Aorta (tissue), 5 donors: ENCODE results near the gene CIAPIN1. TPM values are rescaled to one million over a fixed set of nuclear protein-coding genes. Genes with fewer than 3 reads are reported as not detected.
A peak's percentile ranks its signal among the peaks of the same experiment; 100 is the strongest.

Experiments
- ATAC-seq: fragments of 200-7000 bp; cut with Tn5 transposase; one replicate; pipeline ENCODE4 v1.9.1; 2022; ENCODE audit warnings: moderate library complexity; ENCODE audit not compliant: low FRiP score
- DNase-seq, 2 donors: peaks; one replicate each; pipeline ENCODE4 v3.0.0-alpha.2; 2020
- H3K27ac ChIP-seq, 2 donors: one replicate each; pipeline ENCODE4 v1.5.1; 2013; ENCODE audit warnings: low read length in 2 of 2, mild to moderate bottlenecking in 2 of 2, moderate library complexity in 2 of 2, control low read depth in 1 of 2, inconsistent platforms in 1 of 2, low read depth in 1 of 2
- H3K27me3 ChIP-seq, 2 donors: one replicate each; pipeline ENCODE4 v1.6.1; 2013; ENCODE audit warnings: control low read depth in 1 of 2, low read length in 1 of 2, mild to moderate bottlenecking in 1 of 2, moderate library complexity in 1 of 2; ENCODE audit not compliant: insufficient read depth in 2 of 2, control insufficient read depth in 1 of 2
- H3K36me3 ChIP-seq, 2 donors: one replicate each; pipeline ENCODE4 v1.6.1; 2013; ENCODE audit warnings: control low read depth in 1 of 2, low read length in 1 of 2, mild to moderate bottlenecking in 1 of 2; ENCODE audit not compliant: insufficient read depth in 2 of 2, control insufficient read depth in 1 of 2
- H3K4me1 ChIP-seq, 2 donors: one replicate each; pipeline ENCODE4 v1.6.1; 2013; ENCODE audit warnings: low read length in 2 of 2, control low read depth in 1 of 2, mild to moderate bottlenecking in 1 of 2, moderate library complexity in 1 of 2; ENCODE audit not compliant: insufficient read depth in 2 of 2, control insufficient read depth in 1 of 2
- H3K4me3 ChIP-seq, 2 donors: one replicate each; pipeline ENCODE4 v1.5.1; 2013; ENCODE audit warnings: low read length in 2 of 2, control low read depth in 1 of 2, mild to moderate bottlenecking in 1 of 2
- H3K9me3 ChIP-seq: one replicate; pipeline ENCODE4 v1.6.1; 2013; ENCODE audit warnings: mild to moderate bottlenecking, low read length; ENCODE audit not compliant: control insufficient read depth
- WGBS, 2 donors: extraction: QIAGEN DNeasy Blood & Tissue Kit; methylation state at CpG; one replicate each; pipeline ENCODE4 v1.1.7; 2013; 5-methylcytosine and 5-hydroxymethylcytosine counted together
- intact Hi-C, 2 donors: fragments of 100-400 bp; cut with DNase I; formaldehyde crosslinking; loops; one replicate each; pipeline versions ENCODE4 v1.14.2 to v1.15.0; 2022
- polyA plus RNA-seq, 2 donors: library from polyadenylated mRNA; stranded (reverse); fragments of 200-250 nt; gene quantifications; one replicate each; pipeline ENCODE4 v1.2.3, GENCODE V29; 2013
- total RNA-seq, 2 donors: library from RNA; stranded (reverse); fragmentation: NEBNext Ultra II Directional; extraction: Animal tissue kit (Norgen Biotek cat#: 25700); gene quantifications; one replicate each; pipeline ENCODE4 v1.2.1, GENCODE V29; 2021
- donor health status: healthy with polysubstance abuse.
- donor health status: Bipolar disorder and iron deficiency.
- donor health status: DM: no; HTN: no; CAD: no.
- donor health status: DM: no; HTN: no; CAD: no.
- donor health status: DM: yes; HTN: yes; CAD: no.

Gene CIAPIN1
- total and polyA plus RNA-seq, 4 donors, result 16.3 to 27.4 (median 24.1) TPM

GRCh38 chr16:57423152-57423551, 24.0 kb downstream of the CIAPIN1 start:
- intact Hi-C loops, result loop anchor here in 1 of 2 donors (10.0 kb wide), 1 partner anchor 338 kb away; no protein-coding TSS in a partner anchor
- Histone ChIP-seq H3K4me3 (no peak overlapping the region), H3K9me3 (no peaks in the 10 kb centered on the region), H3K36me3 (no peaks in the 10 kb centered on the region), H3K27me3 (no peaks in the 10 kb centered on the region), H3K27ac (no peak overlapping the region), H3K4me1 (no peaks in the 10 kb centered on the region)
- no peak for DNase-seq
- ATAC-seq, result no peak
- 78 to 93% methylated on average over 2 of the region's 2 CpGs for WGBS, 2 donors

GRCh38 chr16:57422026-57422944, 24.9 kb downstream of the CIAPIN1 start:
- H3K36me3 ChIP-seq, result no peaks in the 10 kb centered on the region
- DNase-seq (peak; percentile 64 to 86), ATAC-seq (peak; percentile 60)
- WGBS, 2 donors, result 22 to 23% methylated on average over 10 of the region's 10 CpGs
- intact Hi-C loops, result loop anchor here in 1 of 2 donors (10.0 kb wide), 1 partner anchor 337 kb away; no protein-coding TSS in a partner anchor
- no peaks in the 10 kb centered on the region for H3K4me1 ChIP-seq
- no peaks in the 10 kb centered on the region for H3K27me3 ChIP-seq
- H3K9me3 ChIP-seq, result no peaks in the 10 kb centered on the region
- H3K4me3 ChIP-seq, result no peak overlapping the region
- no peak overlapping the region for H3K27ac ChIP-seq

GRCh38 chr16:57419506-57419905, 27.7 kb downstream of the CIAPIN1 start:
- no peaks in the 10 kb centered on the region for H3K27me3 ChIP-seq
- ATAC-seq (no peak), DNase-seq (no peak)
- no peaks in the 10 kb centered on the region for H3K4me1 ChIP-seq
- H3K4me3 ChIP-seq, result no peak overlapping the region
- H3K36me3 ChIP-seq, result no peaks in the 10 kb centered on the region
- H3K27ac ChIP-seq, result no peak overlapping the region
- intact Hi-C loops, result loop anchor here (1.0 to 10.0 kb wide), 3 partner anchors 47 to 335 kb away; partner anchors contain the start of gene CX3CL1 (in 1 of the 2)
- WGBS, 2 donors, result 22 to 30% methylated on average over 6 of the region's 6 CpGs
- H3K9me3 ChIP-seq, result no peaks in the 10 kb centered on the region

- 82 to 84% methylated on average over 16 of the region's 16 CpGs for WGBS, 2 donors
- no peak for ATAC-seq
- no peak overlapping the region for H3K4me3 ChIP-seq
Measured at GRCh38 chr16:57416084-57416483, 31.1 kb downstream of the CIAPIN1 start.

DNA sequence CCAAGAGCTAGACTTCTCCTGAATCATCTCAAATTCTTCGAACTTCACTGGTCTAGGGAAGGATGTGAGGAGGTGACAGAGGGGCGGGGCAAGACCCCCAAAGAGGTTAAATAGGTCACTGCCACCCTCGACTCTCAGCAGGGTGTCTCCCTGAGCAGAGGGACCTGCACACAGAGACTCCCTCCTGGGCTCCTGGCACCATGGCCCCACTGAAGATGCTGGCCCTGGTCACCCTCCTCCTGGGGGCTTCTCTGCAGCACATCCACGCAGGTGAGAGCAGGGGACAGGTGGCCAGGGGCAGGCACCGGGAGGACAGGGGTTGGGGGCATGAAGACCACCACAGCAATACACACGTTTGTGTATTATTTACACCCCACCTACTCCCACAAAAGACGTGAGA, 33.5 kb downstream of the CIAPIN1 start:
- H3K4me1 ChIP-seq, result no peaks in the 10 kb centered on the region
- ATAC-seq, result no peak
- DNase-seq, result no peak
- H3K27me3 ChIP-seq, result no peaks in the 10 kb centered on the region
- 71 to 81% methylated on average over 7 of the region's 7 CpGs for WGBS, 2 donors
- H3K4me3 ChIP-seq, result no peak overlapping the region
- no peak overlapping the region for H3K27ac ChIP-seq
- H3K9me3 ChIP-seq, result no peaks in the 10 kb centered on the region
- intact Hi-C loops, result loop anchor here (5.0 to 10.0 kb wide), 2 partner anchors 36 to 329 kb away; no protein-coding TSS in a partner anchor
- no peaks in the 10 kb centered on the region for H3K36me3 ChIP-seq

More at GRCh38 chr16:57416084-57416483, 31.1 kb downstream of the CIAPIN1 start:
- no peaks in the 10 kb centered on the region for H3K9me3 ChIP-seq
- no peak overlapping the region for H3K27ac ChIP-seq
- no peaks in the 10 kb centered on the region for H3K4me1 ChIP-seq
- intact Hi-C loops, result loop anchor here in 1 of 2 donors (5.0 to 10.0 kb wide), 2 partner anchors 44 to 331 kb away; partner anchors contain the start of gene CX3CL1
- H3K36me3 ChIP-seq, result no peaks in the 10 kb centered on the region
- no peak for DNase-seq
- no peaks in the 10 kb centered on the region for H3K27me3 ChIP-seq

GRCh38 chr16:57413301-57413730, 33.9 kb downstream of the CIAPIN1 start:
- DNase-seq (no peak), ATAC-seq (no peak)
- Histone ChIP-seq H3K9me3 (no peaks in the 10 kb centered on the region), H3K4me3 (no peak overlapping the region), H3K4me1 (no peaks in the 10 kb centered on the region), H3K36me3 (no peaks in the 10 kb centered on the region), H3K27ac (no peak overlapping the region), H3K27me3 (no peaks in the 10 kb centered on the region)
- 87 to 88% methylated on average over 5 of the region's 5 CpGs for WGBS, 2 donors
- intact Hi-C loops, result loop anchor here (5.0 to 10.0 kb wide), 2 partner anchors 36 to 329 kb away; no protein-coding TSS in a partner anchor

GRCh38 chr16:57412584-57412983, 34.6 kb downstream of the CIAPIN1 start:
- 94% methylated on average over 9 of the region's 9 CpGs for WGBS, 2 donors
- H3K4me3 ChIP-seq, result no peak overlapping the region
- ATAC-seq, result no peak
- H3K4me1 ChIP-seq, result no peaks in the 10 kb centered on the region
- H3K27me3 ChIP-seq, result no peaks in the 10 kb centered on the region
- DNase-seq, result no peak
- no peak overlapping the region for H3K27ac ChIP-seq
- H3K9me3 ChIP-seq, result no peaks in the 10 kb centered on the region
- intact Hi-C loops, result loop anchor here (5.0 to 10.0 kb wide), 2 partner anchors 35 to 328 kb away; no protein-coding TSS in a partner anchor
- no peaks in the 10 kb centered on the region for H3K36me3 ChIP-seq

- ATAC-seq, result no peak
- no peaks in the 10 kb centered on the region for H3K4me1 ChIP-seq
- no peak overlapping the region for H3K27ac ChIP-seq
- H3K9me3 ChIP-seq, result no peaks in the 10 kb centered on the region
- 80 to 82% methylated on average over 12 of the region's 12 CpGs for WGBS, 2 donors
- H3K4me3 ChIP-seq, result no peak overlapping the region
- H3K36me3 ChIP-seq, result no peaks in the 10 kb centered on the region
- intact Hi-C loops, result loop anchor here (5.0 to 10.0 kb wide), 2 partner anchors 34 to 327 kb away; no protein-coding TSS in a partner anchor
- DNase-seq, result no peak
- H3K27me3 ChIP-seq, result no peaks in the 10 kb centered on the region
Measured at GRCh38 chr16:57411362-57411976, 35.7 kb downstream of the CIAPIN1 start.
